NCI-H2029 (cell line): Measurements from ENCODE around the gene C11orf87.

ENCODE experiments used
- DNase-seq: peaks from one replicate; lab custom pipeline; 2025; lab: John Stamatoyannopoulos, UW

C11orf87 gene

GRCh38 chr11:109443052-109443451 lies 21.1 kb downstream of the C11orf87 start:
- no peak for DNase-seq

DNA sequence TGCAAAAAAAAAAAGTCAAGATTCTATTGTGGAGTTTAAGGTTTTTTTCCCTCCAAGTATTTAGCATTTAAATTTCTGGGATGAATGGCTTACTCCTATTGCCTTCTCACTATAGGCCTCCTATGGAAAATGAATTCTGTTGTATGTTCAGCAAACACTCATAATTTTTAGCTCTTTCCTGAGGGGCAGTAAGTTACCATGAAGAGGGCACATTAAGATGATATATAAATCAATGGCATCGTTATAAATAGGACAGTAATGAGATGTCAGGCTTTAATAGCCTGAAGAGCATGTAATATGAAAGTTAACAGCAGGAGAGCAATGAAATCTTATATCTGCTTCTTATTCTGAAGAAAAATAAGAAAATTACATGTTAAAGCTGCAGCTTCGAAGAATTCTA lies 32.9 kb downstream of the C11orf87 start:
- DNase-seq: no peak
